Hepatocyte (in vitro differentiated cells): ENCODE measurements around the gene RNF168. TPM values are rescaled to one million over a fixed set of nuclear protein-coding genes. Genes with fewer than 3 reads are reported as not detected.

Experiments used
- DNase-seq: peaks from one replicate; pipeline ENCODE4 v3.0.0-alpha.2; 2016; ENCODE audit warnings: low spot score
- H2AFZ ChIP-seq: fragments of 200-600 bp; sonication (generic); 2 replicates; pipeline ENCODE4 v1.6.0; 2016; ENCODE audit warnings: antibody characterized with exemption, mild to moderate bottlenecking
- H3K27ac ChIP-seq: fragments of 200-600 bp; sonication (generic); 2 replicates; pipeline ENCODE4 v1.5.1; 2016; ENCODE audit warnings: mild to moderate bottlenecking
- H3K27me3 ChIP-seq: fragments of 200-600 bp; sonication (generic); 2 replicates; pipeline ENCODE4 v1.6.1; 2016
- H3K36me3 ChIP-seq: fragments of 200-600 bp; sonication (generic); replicated peaks from 2 replicates; pipeline ENCODE4 v1.5.1; 2016; ENCODE audit warnings: low read depth; ENCODE audit not compliant: insufficient read depth
- H3K4me1 ChIP-seq: fragments of 200-600 bp; sonication (generic); 2 replicates; pipeline ENCODE4 v1.5.1; 2016; ENCODE audit warnings: mild to moderate bottlenecking, moderate library complexity; ENCODE audit not compliant: insufficient read depth
- H3K4me2 ChIP-seq: fragments of 200-600 bp; sonication (generic); 2 replicates; pipeline ENCODE4 v1.6.0; 2016
- H3K4me3 ChIP-seq: fragments of 200-600 bp; sonication (generic); 2 replicates; pipeline ENCODE4 v1.5.1; 2016; ENCODE audit warnings: mild to moderate bottlenecking
- H3K79me2 ChIP-seq: fragments of 200-600 bp; sonication (generic); 2 replicates; pipeline ENCODE4 v1.6.0; 2017; ENCODE audit warnings: mild to moderate bottlenecking
- H3K9me2 ChIP-seq: fragments of 200-600 bp; sonication (generic); replicated peaks from 2 replicates; pipeline ENCODE4 v1.6.0; 2017; ENCODE audit warnings: mild to moderate bottlenecking; ENCODE audit not compliant: insufficient read depth
- H3K9me3 ChIP-seq: fragments of 200-600 bp; sonication (generic); 2 replicates; pipeline ENCODE4 v1.5.1; 2016; ENCODE audit warnings: low read depth, mild to moderate bottlenecking
- H4K20me1 ChIP-seq: fragments of 200-600 bp; sonication (generic); 2 replicates; pipeline ENCODE4 v1.6.0; 2016; ENCODE audit warnings: mild to moderate bottlenecking; ENCODE audit not compliant: insufficient read depth, poor library complexity, severe bottlenecking
- CTCF ChIP-seq: fragments of 200-600 bp; sonication (generic); IDR thresholded peaks from 2 replicates; pipeline ENCODE4 v1.5.1; 2016; ENCODE audit warnings: antibody characterized with exemption, mild to moderate bottlenecking; ENCODE audit not compliant: poor library complexity
- EZH2 ChIP-seq: fragments of 200-600 bp; sonication (generic); IDR thresholded peaks from 2 replicates; pipeline ENCODE4 v1.6.1; 2016; ENCODE audit warnings: antibody characterized with exemption, mild to moderate bottlenecking, borderline replicate concordance
- EZH2phosphoT487 ChIP-seq: fragments of 200-600 bp; sonication (generic); IDR thresholded peaks from one replicate; pipeline ENCODE4 v1.6.1; 2018; ENCODE audit warnings: antibody characterized with exemption, mild to moderate bottlenecking, low read depth, moderate library complexity; ENCODE audit not compliant: unreplicated experiment, severe bottlenecking
- WGBS: methylation state at CpG from one replicate; pipeline ENCODE4 v1.1.6; 2016; ENCODE audit warnings: low lambda C conversion rate; ENCODE audit errors: missing lambda C conversion rate; 5-methylcytosine and 5-hydroxymethylcytosine counted together
- polyA plus RNA-seq: library from polyadenylated mRNA; unstranded; fragments of >200 nt; fragmentation: Nextera tagmentation; extraction: Ambion mirVana; gene quantifications from 2 replicates; pipeline ENCODE4 v1.2.1, GENCODE V29; 2016
- total RNA-seq: library from RNA; depleted of rRNA; stranded (reverse); fragments of >200 nt; gene quantifications from 2 replicates; pipeline ENCODE4 v1.2.3, GENCODE V29; 2014

Gene RNF168
- total and polyA plus RNA-seq, 2 experiments from 2014 or later = 5.3 to 13.5 TPM

- Histone ChIP-seq H3K9me2 (no peaks in the 10 kb centered on the region), H2AFZ (no peak overlapping the region), H3K27ac (no peak overlapping the region), H3K4me3 (no peak overlapping the region), H3K4me1 (no peaks in the 10 kb centered on the region), H3K27me3 (no peaks in the 10 kb centered on the region), H4K20me1 (no peaks in the 10 kb centered on the region), H3K36me3 (no peaks in the 10 kb centered on the region), H3K9me3 (no peaks in the 10 kb centered on the region), H3K4me2 (no peak overlapping the region), H3K79me2 (no peaks in the 10 kb centered on the region)
- 82% methylated on average over 2 of the region's 2 CpGs for WGBS
- no peak for TF ChIP-seq CTCF
- TF ChIP-seq EZH2phosphoT487 = no peak
- no peak for TF ChIP-seq EZH2
- DNase-seq = no peak
These were observed 14.4 kb upstream of the RNF168 start for GRCh38 chr3:196517919-196518318.

GRCh38 chr3:196517162-196517800, 13.7 kb upstream of the RNF168 start:
- Histone ChIP-seq H3K4me2 (no peak overlapping the region), H3K4me3 (no peak overlapping the region), H3K27ac (no peak overlapping the region), H3K27me3 (no peaks in the 10 kb centered on the region), H3K4me1 (no peaks in the 10 kb centered on the region), H3K9me3 (no peaks in the 10 kb centered on the region), H3K9me2 (no peaks in the 10 kb centered on the region), H2AFZ (no peak overlapping the region), H3K79me2 (no peaks in the 10 kb centered on the region), H3K36me3 (no peaks in the 10 kb centered on the region), H4K20me1 (no peaks in the 10 kb centered on the region)
- WGBS = 78% methylated on average over 2 of the region's 2 CpGs
- DNase-seq = no peak
- TF ChIP-seq EZH2phosphoT487 (no peak), EZH2 (no peak), CTCF (no peak)

- no peak for TF ChIP-seq EZH2phosphoT487
- no peak for TF ChIP-seq CTCF
- TF ChIP-seq EZH2 = no peak
- no peak within 1 kb of the TSS for H3K27ac ChIP-seq
These were observed 11.5 kb upstream of the RNF168 start, which contains the start of gene SMCO1 for GRCh38 chr3:196514913-196515621. Gene SMCO1 (minus strand): TSS chr3:196515346. CDS start chr3:196515209, 137 bp downstream.

More at GRCh38 chr3:196514913-196515621, 11.5 kb upstream of the RNF168 start, which contains the start of gene SMCO1:
- Histone ChIP-seq H4K20me1 (no peaks in the 10 kb centered on the region), H3K4me1 (no peaks in the 10 kb centered on the region), H3K4me2 (no peak within 1 kb of the TSS), H3K79me2 (no peaks in the 10 kb centered on the region), H3K9me2 (no peaks in the 10 kb centered on the region), H3K27me3 (no peaks in the 10 kb centered on the region), H3K4me3 (no peak within 1 kb of the TSS), H3K9me3 (no peaks in the 10 kb centered on the region), H2AFZ (no peak within 1 kb of the TSS), H3K36me3 (no peaks in the 10 kb centered on the region)
- WGBS = 92% methylated on average over 10 of the region's 10 CpGs
- DNase-seq = no peak
